Measurements from ENCODE around the gene PAPLN.

The PAPLN gene

DNA sequence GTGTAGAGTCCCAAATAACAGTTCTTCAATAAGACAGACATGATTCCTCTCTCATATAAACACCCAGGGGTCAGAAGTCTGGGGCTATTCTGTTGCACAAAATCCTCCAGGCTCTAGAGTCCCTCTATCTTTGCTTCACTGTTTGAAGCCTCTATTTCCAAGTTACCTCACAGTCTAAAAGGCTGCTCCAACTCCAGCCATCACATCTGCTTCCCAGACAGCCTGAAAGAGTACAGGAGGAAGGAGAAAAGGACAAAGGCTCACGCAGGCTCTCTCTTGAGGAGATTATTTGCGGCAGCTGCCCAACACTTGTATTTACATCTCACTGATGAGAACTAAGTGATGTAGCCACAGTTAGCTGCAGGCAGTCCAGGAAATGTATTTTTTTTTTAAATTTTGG is 6.4 kb downstream of the PAPLN start:
- DNase-seq (ENCODE audit: low read depth), result no peak
- no peak overlapping the region for H3K4me3 ChIP-seq (ENCODE audit: low read length)
- TF ChIP-seq CTCF (IDR thresholded peaks at IDR 0.05; ENCODE audit: insufficient read depth, low read depth, low read length, missing control alignments), result no peak

DNA sequence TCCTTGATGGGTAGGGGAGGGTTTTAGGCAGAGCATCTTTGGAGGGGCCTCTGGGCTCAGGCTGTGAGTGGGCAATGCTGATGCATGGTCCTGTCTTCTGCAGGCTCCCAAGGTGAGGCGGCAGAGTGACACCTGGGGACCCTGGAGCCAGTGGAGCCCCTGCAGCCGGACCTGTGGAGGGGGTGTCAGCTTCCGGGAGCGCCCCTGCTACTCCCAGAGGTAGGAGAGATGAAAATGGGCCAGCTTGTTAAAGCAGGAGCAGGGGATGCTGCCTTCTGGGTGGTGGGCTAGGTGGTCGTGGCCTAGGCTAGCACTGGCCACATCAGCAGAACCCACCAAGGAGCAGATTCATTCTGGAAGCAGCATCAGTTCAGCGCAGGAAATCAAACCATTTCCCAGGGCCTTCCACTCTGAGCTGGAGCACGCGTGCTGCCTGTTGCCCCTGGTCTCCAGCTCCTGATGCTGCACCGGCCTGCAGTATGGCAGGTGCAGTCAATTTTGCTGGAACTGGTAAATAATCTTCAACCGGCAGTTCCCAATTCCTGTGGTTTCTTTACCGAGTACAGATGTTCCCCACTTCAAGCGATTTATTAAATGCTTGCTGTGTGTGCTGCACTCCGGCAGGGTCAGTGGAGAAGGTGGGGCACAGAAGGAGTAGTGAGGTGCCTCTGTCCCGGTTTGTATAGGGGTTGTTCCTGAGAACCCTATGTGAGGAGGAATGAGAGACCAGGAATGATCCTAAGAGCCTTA is 7.4 kb downstream of the PAPLN start:
- no peak for TF ChIP-seq CTCF (IDR thresholded peaks at IDR 0.05; ENCODE audit: insufficient read depth, low read depth, low read length, missing control alignments)
- no peak for DNase-seq (ENCODE audit: low read depth)
- H3K4me3 ChIP-seq (ENCODE audit: low read length), result no peak overlapping the region

GRCh38 chr14:73245480-73246325 is 8.4 kb downstream of the PAPLN start:
- no peak for TF ChIP-seq CTCF (IDR thresholded peaks at IDR 0.05; ENCODE audit: insufficient read depth, low read depth, low read length, missing control alignments)
- DNase-seq (ENCODE audit: low read depth), result peak; percentile 73
- peak overlapping the region; percentile 66 for H3K4me3 ChIP-seq (ENCODE audit: low read length)

DNA sequence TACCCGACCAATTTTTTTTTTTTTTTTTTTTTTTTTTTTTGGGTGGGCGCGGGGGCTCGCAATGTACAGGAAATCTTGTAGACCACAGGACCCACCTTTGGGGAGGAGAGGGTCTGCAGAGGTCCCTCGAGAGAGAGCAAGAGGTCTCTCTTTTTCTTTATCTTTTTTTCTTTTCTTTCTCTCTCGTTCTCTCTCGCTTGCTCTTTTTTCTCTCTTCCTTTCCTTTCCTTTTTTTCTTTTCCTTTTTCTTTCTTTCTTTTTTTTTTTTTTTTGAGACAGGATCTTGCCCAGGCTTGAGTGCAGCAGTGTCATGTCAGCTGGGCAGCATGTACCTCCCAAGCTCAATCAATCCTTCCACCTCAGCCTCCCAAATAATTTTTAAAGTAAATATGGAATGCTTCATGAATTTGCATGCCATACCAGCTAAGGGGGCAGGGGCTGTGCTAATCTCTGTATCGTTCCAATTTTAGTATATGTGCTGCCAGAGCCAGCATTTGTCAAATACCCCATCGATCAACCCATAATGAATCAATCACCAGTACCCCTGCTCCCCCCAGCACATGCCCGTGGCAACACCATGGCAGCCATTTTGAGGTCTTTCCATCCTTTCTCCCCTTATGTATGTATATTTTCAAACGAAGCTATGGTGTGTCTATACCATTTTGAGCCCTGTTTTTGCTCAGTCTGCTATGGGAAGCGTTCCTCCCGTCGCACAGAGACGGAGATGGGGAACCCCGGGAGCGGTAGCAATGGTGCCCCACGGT is 9.3 kb downstream of the PAPLN start:
- peak overlapping the region; percentile 66 for H3K4me3 ChIP-seq (ENCODE audit: low read length)
- no peak for TF ChIP-seq CTCF (IDR thresholded peaks at IDR 0.05; ENCODE audit: insufficient read depth, low read depth, low read length, missing control alignments)

DNA sequence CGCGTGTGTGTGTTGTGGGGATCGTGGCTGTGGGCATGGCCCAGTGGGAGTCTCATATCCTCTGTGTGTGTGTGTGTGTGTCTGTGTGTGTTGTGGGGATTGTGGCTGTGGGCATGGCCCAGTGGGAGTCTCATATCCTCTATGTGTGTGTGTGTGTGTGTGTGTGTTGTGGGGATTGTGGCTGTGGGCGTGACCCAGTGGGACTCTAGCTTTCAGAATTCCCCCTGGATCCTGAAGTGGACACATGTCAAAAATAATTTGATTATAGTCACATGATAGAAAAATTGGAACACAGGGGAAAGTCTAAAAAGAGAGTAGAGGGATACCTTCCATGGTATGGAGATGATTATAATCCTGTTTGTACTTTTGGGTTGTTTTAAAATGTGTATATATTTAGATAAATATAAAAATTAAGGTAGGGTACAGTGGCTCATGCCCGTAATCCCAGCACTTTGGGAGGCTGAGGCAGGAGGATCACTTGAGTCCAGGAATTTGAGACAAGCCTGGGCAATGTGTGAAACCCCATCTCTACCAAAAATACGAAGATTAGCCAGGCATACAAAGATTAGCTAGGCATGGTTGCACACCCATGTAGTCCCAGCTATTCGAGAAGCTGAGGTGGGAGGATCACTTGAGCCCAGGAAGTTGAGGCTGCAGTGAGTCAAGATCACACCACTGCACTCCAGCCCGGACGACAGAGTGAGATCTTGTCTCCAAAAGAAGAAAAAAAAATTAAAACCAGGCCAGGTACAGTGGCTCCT is 11.0 kb downstream of the PAPLN start:
- DNase-seq (ENCODE audit: low read depth), result peak; percentile 64
- no peak for TF ChIP-seq CTCF (IDR thresholded peaks at IDR 0.05; ENCODE audit: insufficient read depth, low read depth, low read length, missing control alignments)
- H3K4me3 ChIP-seq (ENCODE audit: low read length), result no peak overlapping the region

More for the DNA sequence above, 9.3 kb downstream of the PAPLN start:
- DNase-seq (ENCODE audit: low read depth), result no peak

GRCh38 chr14:73249108-73249507 is 11.8 kb downstream of the PAPLN start:
- H3K4me3 ChIP-seq (ENCODE audit: low read length), result no peak overlapping the region
- TF ChIP-seq CTCF (IDR thresholded peaks at IDR 0.05; ENCODE audit: insufficient read depth, low read depth, low read length, missing control alignments), result no peak
- no peak for DNase-seq (ENCODE audit: low read depth)
